Endothelial cell of umbilical vein (primary cell): ENCODE measurements around the gene CYTIP. TPM values are rescaled to one million over a fixed set of nuclear protein-coding genes. Genes with fewer than 3 reads are reported as not detected.

Source experiments
- BruUV-seq: library from RNA; stranded (reverse); fragments of 400-500 nt; replicated peaks from 2 replicates; lab custom pipeline; 2021; lab: Mats Ljungman, UMichigan
- CTCF ChIA-PET: fragments of 300-600, 350-600 bp; sonication (Branson Sonifier 250); formaldehyde crosslinking; loops from one replicate; lab custom pipeline; 2021; ENCODE audit warnings: antibody characterized with exemption, inconsistent platforms; lab: Charles Lee
- POLR2A ChIA-PET: fragments of 300-600, 350-600 bp; sonication (Branson Sonifier 250); formaldehyde crosslinking; loops from one replicate; lab custom pipeline; 2021; ENCODE audit warnings: antibody characterized with exemption, inconsistent platforms; lab: Charles Lee
- DNase-seq: peaks from one replicate; pipeline ENCODE4 v3.0.0-alpha.2; 2011; ENCODE audit warnings: low read depth, low spot score
- FAIRE-seq: peaks from 2 replicates; lab custom pipeline; 2011; peaks lifted over from hg19 to GRCh38; lab: Jason Lieb, UNC
- H2AFZ ChIP-seq: 2 replicates; pipeline ENCODE4 v1.6.0; 2012; ENCODE audit warnings: low read depth, low read length, control low read depth, inconsistent platforms
- H3K27ac ChIP-seq: 2 replicates; pipeline ENCODE4 v1.5.1; 2011; ENCODE audit warnings: low read depth, mild to moderate bottlenecking, control low read depth, low read length, moderate library complexity; ENCODE audit not compliant: insufficient read depth
- H3K27me3 ChIP-seq, 2 experiments: 2 replicates each; pipeline versions ENCODE4 v1.6.0 to v1.6.1; 2011; ENCODE audit warnings: low read length in 2 of 2, mixed read lengths in 1 of 2; ENCODE audit not compliant: control insufficient read depth in 2 of 2, insufficient read depth in 2 of 2
- H3K36me3 ChIP-seq, 2 experiments: 2 replicates in 1 of 2; 3 replicates in 1 of 2; pipeline ENCODE4 v1.5.1; 2011; ENCODE audit warnings: low read length in 2 of 2, mild to moderate bottlenecking in 1 of 2, moderate library complexity in 1 of 2; ENCODE audit not compliant: control insufficient read depth in 2 of 2, insufficient read depth in 2 of 2; ENCODE audit errors: extremely low read depth in 1 of 2
- H3K4me1 ChIP-seq: 3 replicates; pipeline ENCODE4 v1.5.1; 2011; ENCODE audit warnings: mild to moderate bottlenecking, low read length; ENCODE audit not compliant: control insufficient read depth, insufficient read depth; ENCODE audit errors: extremely low read depth
- H3K4me2 ChIP-seq: 2 replicates; pipeline ENCODE4 v1.6.1; 2011; ENCODE audit warnings: low read length, control low read depth, mixed read lengths; ENCODE audit not compliant: insufficient read depth
- H3K4me3 ChIP-seq, 3 experiments: fragments of 200-600 bp in 1 of 3; sonication (generic), shearing (Covaris generic) in 1 of 3; replicated peaks in 1 of 3; 2 replicates each; pipeline ENCODE4 v1.5.1; 2011 to 2016; ENCODE audit warnings: control low read depth in 3 of 3, low read length in 3 of 3, mild to moderate bottlenecking in 2 of 3, inconsistent platforms in 1 of 3, low read depth in 1 of 3, moderate library complexity in 1 of 3; ENCODE audit not compliant: insufficient read depth in 1 of 3
- H3K79me2 ChIP-seq: 2 replicates; pipeline ENCODE4 v1.6.0; 2012; ENCODE audit warnings: low read length, inconsistent platforms; ENCODE audit not compliant: control insufficient read depth, insufficient read depth
- H3K9ac ChIP-seq: replicated peaks from 2 replicates; pipeline ENCODE3; 2011; ENCODE audit warnings: low read length, control low read depth; ENCODE audit not compliant: insufficient read depth; ENCODE audit errors: extremely low read depth
- H3K9me1 ChIP-seq: replicated peaks from 3 replicates; pipeline ENCODE4 v1.6.0; 2011; ENCODE audit warnings: mild to moderate bottlenecking, low read length; ENCODE audit not compliant: control insufficient read depth, insufficient read depth; ENCODE audit errors: extremely low read depth
- H3K9me3 ChIP-seq: replicated peaks from 2 replicates; pipeline ENCODE4 v1.5.1; 2012; ENCODE audit warnings: low read length, inconsistent platforms; ENCODE audit not compliant: control insufficient read depth, insufficient read depth
- H4K20me1 ChIP-seq: replicated peaks from 2 replicates; pipeline ENCODE3; 2011; ENCODE audit warnings: mild to moderate bottlenecking, low read length; ENCODE audit not compliant: control insufficient read depth, insufficient read depth; ENCODE audit errors: extremely low read depth
- EZH2 ChIP-seq: IDR thresholded peaks from 2 replicates; pipeline ENCODE4 v1.6.1; 2012; ENCODE audit warnings: borderline replicate concordance, low read depth, mild to moderate bottlenecking, moderate library complexity, low read length, inconsistent platforms; ENCODE audit not compliant: severe bottlenecking
- FOS ChIP-seq: IDR thresholded peaks from 2 replicates; pipeline ENCODE4 v1.6.1; 2011; ENCODE audit warnings: mild to moderate bottlenecking, low read length, moderate library complexity, borderline replicate concordance; ENCODE audit not compliant: insufficient read depth
- GATA2 ChIP-seq: IDR thresholded peaks from 2 replicates; pipeline ENCODE4 v1.7.0; 2011; ENCODE audit warnings: low read depth, mild to moderate bottlenecking, moderate library complexity, mixed read lengths, low read length; ENCODE audit not compliant: insufficient read length, insufficient read depth
- JUN ChIP-seq: IDR thresholded peaks from 2 replicates; pipeline ENCODE4 v1.6.1; 2011; ENCODE audit warnings: borderline replicate concordance, low read depth; ENCODE audit not compliant: insufficient read length, insufficient read depth
- MYC ChIP-seq: IDR thresholded peaks from one replicate; pipeline ENCODE4 v1.6.1; 2011; ENCODE audit warnings: mild to moderate bottlenecking, low read depth, low read length
- POLR2A ChIP-seq: IDR thresholded peaks from 2 replicates; pipeline ENCODE4 v1.6.1; 2012; ENCODE audit warnings: low read depth, mild to moderate bottlenecking, control low read depth, low read length
- POLR2AphosphoS5 ChIP-seq: IDR thresholded peaks from 2 replicates; pipeline ENCODE4 v1.6.1; 2012; ENCODE audit warnings: low read depth, mild to moderate bottlenecking, control low read depth, low read length, moderate library complexity; ENCODE audit not compliant: insufficient read depth
- dilution Hi-C: fragments of 300-500 bp; cut with MboI; formaldehyde crosslinking; loops from one replicate; pipeline ENCODE4 v1.15.0; 2019; ENCODE audit warnings: low sequenced_read_pairs; ENCODE audit not compliant: extremely low pct_ligation_motif_present
- intact Hi-C: fragments of 100-400 bp; cut with micrococcal nuclease; formaldehyde crosslinking; loops from one replicate; pipeline ENCODE4 v1.10.0; 2022
- polyA plus RNA-seq, 4 experiments: library from polyadenylated mRNA; depleted of rRNA in 3 of 4; stranded (reverse) in 3 of 4; unstranded in 1 of 4; fragments of >200 nt; gene quantifications; 2 replicates each; pipeline versions ENCODE4 v1.2.1 to v1.2.3, GENCODE V29; 2011 to 2012; ENCODE audit warnings: missing spikeins in 1 of 4
- total RNA-seq: library from RNA; stranded (reverse); gene quantifications from 2 replicates; pipeline ENCODE4 v1.2.3, GENCODE V29; 2021
- TF ChIP-seq, protein P1 (sequence below): IDR thresholded peaks from 2 replicates; pipeline ENCODE4 v1.6.1; 2011; ENCODE audit not compliant: insufficient read depth, insufficient read length
- TF ChIP-seq, protein P2 (sequence below), 2 donors: IDR thresholded peaks; 1 replicate in 1 of 2; 2 replicates in 1 of 2; pipeline ENCODE4 v1.5.1; 2011; ENCODE audit warnings: low read length in 2 of 2, mild to moderate bottlenecking in 2 of 2, moderate library complexity in 2 of 2, control low read depth in 1 of 2, inconsistent platforms in 1 of 2, low read depth in 1 of 2; ENCODE audit not compliant: insufficient read depth in 1 of 2; ENCODE audit errors: extremely low read depth in 1 of 2

Gene CYTIP
- total and polyA plus RNA-seq, 2 donors (not counting 3 experiments of a cell fraction or from before 2014, with no cell fraction given): not detected

DNA sequence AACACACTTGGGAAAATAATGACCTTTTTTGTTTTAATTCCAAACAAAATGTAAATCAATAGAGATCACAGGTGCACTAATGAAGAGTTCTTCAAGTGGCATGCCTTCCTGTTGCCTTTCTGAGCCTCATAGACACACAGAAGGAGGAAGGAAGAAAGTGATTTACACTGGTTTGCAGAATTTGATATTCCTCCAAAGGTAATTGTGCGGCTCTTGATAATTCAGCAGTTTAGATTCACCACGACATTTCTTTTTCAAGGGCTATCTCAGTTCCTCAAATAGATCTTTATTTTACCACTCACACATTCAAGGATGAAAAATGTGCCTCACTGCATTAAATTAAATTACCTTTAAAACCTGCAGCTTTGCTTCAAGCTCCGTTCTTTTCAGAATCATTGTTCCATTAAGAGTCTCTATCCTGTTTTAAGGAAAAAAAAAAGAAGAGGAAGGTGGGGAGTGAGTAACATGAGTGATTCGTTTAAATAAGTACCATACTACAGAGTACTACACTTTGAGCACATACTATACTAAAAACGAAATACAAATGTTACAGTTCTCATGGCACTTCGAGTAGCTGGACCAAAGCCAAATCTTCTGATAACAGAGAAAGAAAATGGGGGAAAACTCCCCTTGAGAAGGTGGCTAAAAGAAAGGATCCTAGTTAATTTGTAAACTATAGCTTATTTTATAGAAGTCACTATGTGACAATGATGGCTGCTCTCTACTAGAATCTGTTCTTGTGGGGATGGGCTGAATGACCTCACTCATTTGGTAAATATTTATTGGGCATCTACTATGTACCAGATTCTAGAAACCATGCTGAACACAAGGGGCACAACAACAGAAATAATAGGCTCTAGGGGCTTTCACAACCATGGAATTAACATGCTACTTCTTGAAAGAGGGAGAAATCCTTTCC is 16.6 kb downstream of the CYTIP start:
- BruUV-seq: no TSS peak
- H3K27me3 ChIP-seq: peaks cover 0 to 3% of the 10 kb centered on the region in 2 experiments
- no peaks in the 10 kb centered on the region for H3K9me1 ChIP-seq
- H3K9ac ChIP-seq: no peak overlapping the region
- no peaks in the 10 kb centered on the region for H3K36me3 ChIP-seq
- no peaks in the 10 kb centered on the region for H3K4me1 ChIP-seq
- no peaks in the 10 kb centered on the region for H3K79me2 ChIP-seq
- H4K20me1 ChIP-seq: no peaks in the 10 kb centered on the region
- no peak for DNase-seq
- ChIA-PET POLR2A (no interaction called here), CTCF (no interaction called here)
- FAIRE-seq: no peak
- TF ChIP-seq, protein P1, sequence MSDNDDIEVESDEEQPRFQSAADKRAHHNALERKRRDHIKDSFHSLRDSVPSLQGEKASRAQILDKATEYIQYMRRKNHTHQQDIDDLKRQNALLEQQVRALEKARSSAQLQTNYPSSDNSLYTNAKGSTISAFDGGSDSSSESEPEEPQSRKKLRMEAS: no peak
- no peak for TF ChIP-seq MYC
- no peak for TF ChIP-seq JUN
- no peak for TF ChIP-seq GATA2
- TF ChIP-seq, protein P2, sequence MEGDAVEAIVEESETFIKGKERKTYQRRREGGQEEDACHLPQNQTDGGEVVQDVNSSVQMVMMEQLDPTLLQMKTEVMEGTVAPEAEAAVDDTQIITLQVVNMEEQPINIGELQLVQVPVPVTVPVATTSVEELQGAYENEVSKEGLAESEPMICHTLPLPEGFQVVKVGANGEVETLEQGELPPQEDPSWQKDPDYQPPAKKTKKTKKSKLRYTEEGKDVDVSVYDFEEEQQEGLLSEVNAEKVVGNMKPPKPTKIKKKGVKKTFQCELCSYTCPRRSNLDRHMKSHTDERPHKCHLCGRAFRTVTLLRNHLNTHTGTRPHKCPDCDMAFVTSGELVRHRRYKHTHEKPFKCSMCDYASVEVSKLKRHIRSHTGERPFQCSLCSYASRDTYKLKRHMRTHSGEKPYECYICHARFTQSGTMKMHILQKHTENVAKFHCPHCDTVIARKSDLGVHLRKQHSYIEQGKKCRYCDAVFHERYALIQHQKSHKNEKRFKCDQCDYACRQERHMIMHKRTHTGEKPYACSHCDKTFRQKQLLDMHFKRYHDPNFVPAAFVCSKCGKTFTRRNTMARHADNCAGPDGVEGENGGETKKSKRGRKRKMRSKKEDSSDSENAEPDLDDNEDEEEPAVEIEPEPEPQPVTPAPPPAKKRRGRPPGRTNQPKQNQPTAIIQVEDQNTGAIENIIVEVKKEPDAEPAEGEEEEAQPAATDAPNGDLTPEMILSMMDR (IDR thresholded peaks at IDR 0.05; ENCODE audit: extremely low read depth in 1 of 2, insufficient read depth in 1 of 2, low read depth in 1 of 2, low read length in 2 of 2): no peak
- no peak for TF ChIP-seq EZH2
- no peak for TF ChIP-seq FOS
- no peak for TF ChIP-seq POLR2AphosphoS5
- TF ChIP-seq POLR2A: no peak
- intact Hi-C loops (no loop called here), dilution Hi-C loops (no loop called here)
- no peak overlapping the region for H3K4me3 ChIP-seq
- H2AFZ ChIP-seq: no peak overlapping the region
- no peaks in the 10 kb centered on the region for H3K9me3 ChIP-seq
- no peak overlapping the region for H3K27ac ChIP-seq
- no peak overlapping the region for H3K4me2 ChIP-seq
